Esophagus squamous epithelium (tissue), 5 donors: Measurements from ENCODE around the gene AMZ1. TPM values are rescaled to one million over a fixed set of nuclear protein-coding genes. Genes with fewer than 3 reads are reported as not detected.
A peak's percentile ranks its signal among the peaks of the same experiment; 100 is the strongest.

Experiments used
- DNase-seq: peaks from one replicate; lab custom pipeline; 2025; lab: John Stamatoyannopoulos, UW
- H3K27ac ChIP-seq, 4 donors: fragments of 200-600 bp; sonication (generic); one replicate each; pipeline ENCODE4 v1.5.1; 2016 to 2019; ENCODE audit warnings: mild to moderate bottlenecking in 1 of 4
- H3K27me3 ChIP-seq, 4 donors: fragments of 200-600 bp; sonication (generic); 1 replicate in 3 of 4; 2 replicates in 1 of 4; pipeline versions ENCODE4 v1.5.1 to v1.6.0; 2017 to 2021; ENCODE audit warnings: antibody characterized with exemption in 1 of 4
- H3K36me3 ChIP-seq, 3 donors: fragments of 200-600 bp; sonication (generic); one replicate each; pipeline ENCODE4 v1.5.1; 2016 to 2019
- H3K4me1 ChIP-seq, 3 donors: fragments of 200-600 bp; sonication (generic); one replicate each; pipeline ENCODE4 v1.5.1; 2017 to 2019
- H3K4me3 ChIP-seq, 4 donors: fragments of 200-600 bp; sonication (generic); 1 replicate in 3 of 4; 2 replicates in 1 of 4; pipeline ENCODE4 v1.5.1; 2016 to 2019; ENCODE audit warnings: mild to moderate bottlenecking in 2 of 4, moderate library complexity in 1 of 4
- H3K9me3 ChIP-seq, 3 donors: fragments of 200-600 bp; sonication (generic); one replicate each; pipeline ENCODE4 v1.5.1; 2016 to 2019
- CTCF ChIP-seq, 6 experiments: fragments of 450-650 bp in 4 of 6; fragments of 200-600 bp in 2 of 6; sonication (generic) in 2 of 6; IDR thresholded peaks; one replicate each; pipeline ENCODE4 v1.5.1; 2016 to 2019; ENCODE audit warnings: antibody characterized with exemption in 6 of 6, mild to moderate bottlenecking in 4 of 6, moderate library complexity in 4 of 6
- POLR2A ChIP-seq, 4 donors: fragments of 450-650 bp; IDR thresholded peaks; one replicate each; pipeline ENCODE4 v1.6.1; 2017; ENCODE audit warnings: antibody characterized with exemption in 4 of 4, mild to moderate bottlenecking in 4 of 4, moderate library complexity in 3 of 4
- WGBS, 2 donors: methylation state at CpG; one replicate each; pipeline ENCODE4 v1.1.5; 2018; 5-methylcytosine and 5-hydroxymethylcytosine counted together
- intact Hi-C: fragments of 100-400 bp; cut with DNase I; formaldehyde crosslinking; loops from one replicate; pipeline ENCODE4 v1.15.0; 2022
- total RNA-seq, 4 donors: library from RNA; depleted of rRNA; stranded (reverse); fragments of >200 nt; gene quantifications; one replicate each; pipeline ENCODE4 v1.1.0, GENCODE V29; 2016
- donor health status: DM: yes; HTN: yes; CAD: no.

The AMZ1 gene
- total RNA-seq, 4 donors from 2014 or later: 0.12 to 0.19 TPM; not detected in 2

DNA sequence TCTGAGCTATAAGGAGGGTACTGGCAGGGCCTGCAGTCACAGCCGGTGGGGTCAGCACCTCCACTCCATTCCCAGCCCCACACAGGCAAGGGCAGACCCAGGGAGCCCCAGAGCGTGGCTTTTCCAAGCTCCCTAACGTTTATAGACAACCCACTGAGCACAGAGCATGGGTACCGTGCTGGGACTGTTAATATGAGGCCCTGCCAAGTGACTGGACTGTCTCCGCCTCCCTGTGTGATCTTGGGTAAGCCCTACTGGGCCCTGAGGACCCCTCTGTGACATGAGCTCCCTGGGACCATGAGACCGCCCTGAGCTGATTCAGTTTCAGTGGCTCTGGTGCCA is 43.8 kb upstream of the AMZ1 start:
- WGBS, 2 donors: 50% methylated on average over 2 of the region's 6 CpGs; no CpG with 5 or more reads in 1 of the 2 donors
- intact Hi-C loops: no loop called here
- H3K27me3 ChIP-seq: no peaks in the 10 kb centered on the region
- no peak overlapping the region for H3K4me3 ChIP-seq
- H3K9me3 ChIP-seq: no peaks in the 10 kb centered on the region
- peaks cover 0 to 24% (median 17%) of the 10 kb centered on the region in 3 donors for H3K36me3 ChIP-seq
- H3K4me1 ChIP-seq: peaks cover 30 to 60% (median 39%) of the 10 kb centered on the region in 3 donors
- no peak for DNase-seq
- peak overlapping the region in 2 of 4 donors; percentile 5 to 9 for H3K27ac ChIP-seq
- TF ChIP-seq POLR2A (IDR thresholded peaks at IDR 0.05) (no peak), CTCF (IDR thresholded peaks at IDR 0.05) (no peak)

DNA sequence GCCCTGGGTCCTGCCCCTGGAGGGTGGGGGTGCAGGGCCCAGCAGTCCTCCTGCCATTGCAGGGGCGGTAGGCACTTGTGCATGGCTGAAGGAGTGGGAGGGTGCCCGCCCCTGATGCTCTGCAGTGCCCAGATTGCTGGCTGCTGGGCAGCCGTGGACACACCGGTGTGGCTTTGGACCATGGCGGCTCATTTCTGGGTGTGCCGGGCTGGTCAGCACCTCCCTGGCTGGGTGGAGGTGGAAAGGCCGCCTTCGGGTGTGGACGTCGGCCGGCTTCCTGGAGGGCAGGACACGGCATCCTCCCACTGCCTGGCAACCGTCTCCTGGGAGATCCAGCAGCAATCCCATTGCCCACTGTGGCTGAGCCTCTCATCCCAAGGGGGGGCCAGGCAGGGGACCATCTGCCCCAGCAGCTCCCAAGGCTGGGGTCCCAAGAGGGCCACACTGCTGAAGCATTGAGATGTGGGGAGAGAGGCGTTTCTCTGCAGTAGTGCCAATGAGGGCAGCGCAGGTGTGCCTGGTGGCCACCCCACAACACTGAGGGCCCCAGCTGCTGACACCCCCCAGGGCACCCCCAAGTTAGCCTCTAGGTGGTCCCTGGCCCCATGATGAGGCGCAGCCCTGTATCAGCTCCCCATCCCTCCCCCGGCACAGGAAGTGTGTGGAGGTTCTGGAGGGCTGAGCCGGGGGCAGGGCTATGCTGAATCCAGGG is 43.3 kb upstream of the AMZ1 start:
- peaks cover 0 to 29% (median 17%) of the 10 kb centered on the region in 3 donors for H3K36me3 ChIP-seq
- DNase-seq: no peak
- peaks cover 30 to 55% (median 39%) of the 10 kb centered on the region in 3 donors for H3K4me1 ChIP-seq
- no peaks in the 10 kb centered on the region for H3K9me3 ChIP-seq
- intact Hi-C loops: no loop called here
- no peaks in the 10 kb centered on the region for H3K27me3 ChIP-seq
- H3K4me3 ChIP-seq: no peak overlapping the region
- 40 to 60% methylated on average over 1 to 2 of the region's 18 CpGs for WGBS, 2 donors
- peak overlapping the region in 2 of 4 donors; percentile 5 to 13 for H3K27ac ChIP-seq
- TF ChIP-seq POLR2A (IDR thresholded peaks at IDR 0.05) (no peak), CTCF (IDR thresholded peaks at IDR 0.05) (no peak)

GRCh38 chr7:2645274-2645868 is 42.6 kb upstream of the AMZ1 start:
- TF ChIP-seq CTCF (IDR thresholded peaks at IDR 0.05): no peak
- TF ChIP-seq POLR2A (IDR thresholded peaks at IDR 0.05): peak in 1 of 4 donors; percentile 9
- Histone ChIP-seq H3K9me3 (no peaks in the 10 kb centered on the region), H3K4me3 (no peak overlapping the region), H3K36me3 (peaks cover 0 to 30% (median 17%) of the 10 kb centered on the region in 3 donors), H3K4me1 (peaks cover 27 to 49% (median 38%) of the 10 kb centered on the region in 3 donors), H3K27me3 (no peaks in the 10 kb centered on the region), H3K27ac (peak overlapping the region in 2 of 4 donors; percentile 13 to 25)
- no peak for DNase-seq
- WGBS, 2 donors: 10% methylated on average over 2 of the region's 14 CpGs; no CpG with 5 or more reads in 1 of the 2 donors
- intact Hi-C loops: no loop called here

DNA sequence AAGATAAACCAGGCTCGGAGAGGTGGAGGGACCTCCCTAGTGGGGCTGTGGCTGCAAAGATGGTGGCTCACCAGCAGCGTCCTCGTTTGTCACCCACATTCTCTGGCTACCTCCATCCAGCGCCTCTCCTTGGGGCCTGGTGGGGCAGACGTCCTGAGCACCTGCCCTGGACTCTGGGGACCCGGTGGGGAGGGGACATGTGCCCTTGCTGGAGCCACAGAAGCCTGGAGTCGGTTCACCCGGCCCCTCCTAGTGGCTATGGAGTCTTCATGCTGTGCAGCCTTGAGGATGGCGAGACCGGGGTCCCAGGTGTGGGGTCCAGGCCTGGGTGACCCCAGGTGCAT is 41.7 kb upstream of the AMZ1 start:
- H3K4me3 ChIP-seq: no peak overlapping the region
- 100% methylated on average over 2 of the region's 10 CpGs; no CpG with 5 or more reads in 1 of the 2 donors for WGBS, 2 donors
- no peak for DNase-seq
- H3K36me3 ChIP-seq: peaks cover 0 to 32% (median 17%) of the 10 kb centered on the region in 3 donors
- no peak overlapping the region for H3K27ac ChIP-seq
- intact Hi-C loops: no loop called here
- H3K9me3 ChIP-seq: no peaks in the 10 kb centered on the region
- no peaks in the 10 kb centered on the region for H3K27me3 ChIP-seq
- H3K4me1 ChIP-seq: peaks cover 17 to 39% (median 29%) of the 10 kb centered on the region in 3 donors
- TF ChIP-seq CTCF (IDR thresholded peaks at IDR 0.05) (no peak), POLR2A (IDR thresholded peaks at IDR 0.05) (no peak)
